Cardiac fibroblast (primary cell): ENCODE data around the gene ASCC1.

Experiments
- DNase-seq, 2 donors: peaks; one replicate each; pipeline versions ENCODE4 v3.0.0 to v3.0.0-alpha.2; 2010; ENCODE audit warnings: low read depth in 2 of 2
- H3K4me3 ChIP-seq, 2 donors: replicated peaks in 1 of 2; 1 replicate in 1 of 2; 2 replicates in 1 of 2; pipeline ENCODE4 v1.5.1; 2011; ENCODE audit warnings: low read depth in 2 of 2, low read length in 2 of 2, mild to moderate bottlenecking in 2 of 2, moderate library complexity in 1 of 2
- CTCF ChIP-seq: IDR thresholded peaks from one replicate; pipeline ENCODE4 v1.5.1; 2011; ENCODE audit warnings: low read depth, mild to moderate bottlenecking, low read length, inconsistent platforms

ASCC1 gene

GRCh38 chr10:72215611-72216549, at the start of gene ASCC1, which contains the start of gene ANAPC16:
Gene ASCC1 (minus strand): TSS chr10:72216276. CDS start chr10:72213298, 2,978 bp downstream.
Gene ANAPC16 (plus strand): TSS chr10:72216012. CDS start chr10:72223915, 7,903 bp downstream.
- no peak for TF ChIP-seq CTCF
- peak within 1 kb of the TSS; percentile 66 to 85 for H3K4me3 ChIP-seq
- peak; percentile 95 for DNase-seq

GRCh38 chr10:72265508-72265907, 49.4 kb upstream of the ASCC1 start:
- no peak for DNase-seq

DNA sequence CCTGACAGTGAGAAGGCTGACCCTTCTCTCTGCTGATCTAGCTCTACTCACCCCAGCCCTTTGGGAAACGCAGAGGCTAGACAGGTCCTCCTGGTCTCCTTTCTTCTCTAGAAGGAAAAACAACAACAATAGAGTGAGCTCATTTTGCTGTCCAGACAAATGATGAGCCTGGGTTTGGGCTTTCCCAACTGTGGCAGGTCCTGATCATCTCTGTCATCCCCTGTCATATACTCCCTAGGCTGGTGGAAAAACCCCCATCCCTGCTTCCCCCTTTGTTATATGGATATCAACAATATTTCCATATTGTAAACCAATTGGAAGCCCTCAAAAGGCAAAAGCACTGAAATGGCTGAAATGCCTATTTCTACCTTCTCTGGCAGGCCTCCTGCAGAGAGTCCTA, 48.5 kb upstream of the ASCC1 start:
- H3K4me3 ChIP-seq = no peak overlapping the region
- no peak for TF ChIP-seq CTCF
- no peak for DNase-seq

More at GRCh38 chr10:72265508-72265907, 49.4 kb upstream of the ASCC1 start:
- no peak overlapping the region for H3K4me3 ChIP-seq
- no peak for TF ChIP-seq CTCF

- peak; percentile 31 to 48 for DNase-seq
- no peak overlapping the region for H3K4me3 ChIP-seq
- TF ChIP-seq CTCF = no peak
Measured at GRCh38 chr10:72263613-72264241, 47.7 kb upstream of the ASCC1 start.

GRCh38 chr10:72261784-72262404, 45.8 kb upstream of the ASCC1 start:
- no peak for DNase-seq
- no peak for TF ChIP-seq CTCF
- no peak overlapping the region for H3K4me3 ChIP-seq

DNA sequence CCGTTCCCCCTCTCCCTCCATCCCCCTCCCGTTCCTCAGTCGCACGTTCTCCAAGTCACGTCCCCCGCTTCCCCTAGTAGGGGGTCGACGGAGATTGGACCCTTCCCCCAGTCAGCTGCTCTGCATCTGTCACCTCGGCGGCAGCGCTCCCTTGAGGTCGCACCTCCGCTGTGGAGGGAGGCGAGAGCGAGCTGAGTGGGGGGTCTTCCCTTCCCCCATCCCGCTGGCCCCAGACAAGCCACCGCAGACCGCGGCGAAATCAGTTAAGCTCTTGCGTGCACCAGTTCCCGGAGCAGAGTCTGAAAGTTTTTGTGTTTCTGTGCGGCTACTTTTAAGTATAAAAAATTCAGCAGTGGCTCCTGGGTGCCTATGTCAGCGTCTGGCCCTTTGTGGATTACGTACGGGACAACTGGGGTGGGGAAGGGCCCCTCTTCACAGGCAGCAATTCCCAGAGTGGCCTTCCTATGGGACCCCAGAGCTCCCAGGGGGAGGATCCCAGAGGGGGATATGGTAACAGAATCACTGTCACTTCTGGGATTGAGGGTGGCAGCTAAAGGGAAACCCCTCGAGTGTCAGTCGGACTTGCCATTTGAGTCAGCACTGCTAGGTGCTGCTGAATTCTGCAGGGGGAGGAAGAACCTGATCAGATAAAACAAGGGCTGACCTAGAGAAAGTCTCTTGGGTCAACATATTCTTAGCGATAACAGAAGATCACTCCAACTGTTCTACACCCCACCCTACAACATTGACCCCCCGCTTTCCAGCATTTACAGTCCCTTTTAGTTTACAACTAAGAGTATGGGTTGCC, 45.1 kb upstream of the ASCC1 start:
- no peak for TF ChIP-seq CTCF
- DNase-seq = peak; percentile 60 to 81
- peak overlapping the region; percentile 41 to 42 for H3K4me3 ChIP-seq
